KMS-11 (cell line): ENCODE measurements around the gene SLC25A21.

ENCODE experiments used
- H2AFZ ChIP-seq: fragments of 200-600 bp; sonication (generic); 2 replicates; pipeline ENCODE4 v1.6.1; 2016; ENCODE audit warnings: antibody characterized with exemption, mixed run types, low read depth
- H3K27ac ChIP-seq: fragments of 200-600 bp; sonication (generic); 2 replicates; pipeline ENCODE4 v1.6.1; 2016; ENCODE audit warnings: mild to moderate bottlenecking, mixed run types
- H3K27me3 ChIP-seq: fragments of 200-600 bp; sonication (generic); 2 replicates; pipeline ENCODE4 v1.6.1; 2017; ENCODE audit warnings: mild to moderate bottlenecking, low read depth, mixed run types, moderate library complexity; ENCODE audit not compliant: insufficient read depth
- H3K36me3 ChIP-seq: fragments of 200-600 bp; sonication (generic); 2 replicates; pipeline ENCODE4 v1.6.1; 2017; ENCODE audit warnings: mild to moderate bottlenecking, mixed run types; ENCODE audit not compliant: insufficient read depth
- H3K4me1 ChIP-seq: fragments of 200-600 bp; sonication (generic); 2 replicates; pipeline ENCODE4 v1.6.1; 2016; ENCODE audit warnings: mild to moderate bottlenecking, low read depth, mixed run types; ENCODE audit not compliant: poor library complexity, severe bottlenecking
- H3K4me2 ChIP-seq: fragments of 200-600 bp; sonication (generic); 2 replicates; pipeline ENCODE4 v1.7.0; 2016; ENCODE audit warnings: mild to moderate bottlenecking, mixed run types
- H3K4me3 ChIP-seq: fragments of 200-600 bp; sonication (generic); IDR thresholded peaks from 2 replicates; pipeline ENCODE4 v1.6.1; 2017; ENCODE audit warnings: low read depth, low read length, mixed read lengths; ENCODE audit not compliant: insufficient read depth
- H3K79me2 ChIP-seq: fragments of 200-600 bp; sonication (generic); 2 replicates; pipeline ENCODE4 v1.6.1; 2016; ENCODE audit warnings: low read depth, mixed run types; ENCODE audit not compliant: insufficient read depth
- H3K9ac ChIP-seq: fragments of 200-600 bp; sonication (generic); 2 replicates; pipeline ENCODE4 v1.6.1; 2016; ENCODE audit warnings: mild to moderate bottlenecking, mixed run types
- H4K20me1 ChIP-seq: fragments of 200-600 bp; sonication (generic); 2 replicates; pipeline ENCODE4 v1.6.1; 2016; ENCODE audit warnings: mild to moderate bottlenecking, mixed run types; ENCODE audit not compliant: insufficient read depth
- CTCF ChIP-seq: fragments of 200-600 bp; sonication (generic); conservative IDR thresholded peaks from 2 replicates; pipeline ENCODE4 v1.6.1; 2017; ENCODE audit warnings: low read depth, mild to moderate bottlenecking, antibody characterized with exemption, low read length, moderate library complexity, mixed read lengths

SLC25A21 gene

GRCh38 chr14:36653413-36653812 is 519.0 kb downstream of the SLC25A21 start:
- Histone ChIP-seq H3K4me1 (no peaks in the 10 kb centered on the region), H3K4me3 (no peak overlapping the region), H3K79me2 (no peaks in the 10 kb centered on the region), H3K27ac (no peak overlapping the region), H3K36me3 (no peaks in the 10 kb centered on the region), H3K27me3 (no peaks in the 10 kb centered on the region), H3K9ac (no peak overlapping the region), H4K20me1 (no peaks in the 10 kb centered on the region), H2AFZ (no peak overlapping the region), H3K4me2 (no peak overlapping the region)
- TF ChIP-seq CTCF = no peak

GRCh38 chr14:36652542-36653201 is 519.7 kb downstream of the SLC25A21 start:
- Histone ChIP-seq H3K4me2 (no peak overlapping the region), H3K27me3 (no peaks in the 10 kb centered on the region), H2AFZ (no peak overlapping the region), H3K4me3 (no peak overlapping the region), H3K79me2 (no peaks in the 10 kb centered on the region), H4K20me1 (no peaks in the 10 kb centered on the region), H3K36me3 (no peaks in the 10 kb centered on the region), H3K4me1 (no peaks in the 10 kb centered on the region), H3K27ac (no peak overlapping the region), H3K9ac (no peak overlapping the region)
- no peak for TF ChIP-seq CTCF

GRCh38 chr14:36649872-36650650 is 522.3 kb downstream of the SLC25A21 start:
- Histone ChIP-seq H4K20me1 (no peaks in the 10 kb centered on the region), H2AFZ (no peak overlapping the region), H3K4me1 (no peaks in the 10 kb centered on the region), H3K79me2 (no peaks in the 10 kb centered on the region), H3K27ac (no peak overlapping the region), H3K4me3 (no peak overlapping the region), H3K9ac (no peak overlapping the region), H3K27me3 (no peaks in the 10 kb centered on the region), H3K36me3 (no peaks in the 10 kb centered on the region), H3K4me2 (no peak overlapping the region)
- no peak for TF ChIP-seq CTCF

- Histone ChIP-seq H3K4me1 (no peaks in the 10 kb centered on the region), H3K4me2 (no peak overlapping the region), H3K9ac (no peak overlapping the region), H3K27me3 (no peaks in the 10 kb centered on the region), H3K79me2 (no peaks in the 10 kb centered on the region), H3K36me3 (no peaks in the 10 kb centered on the region), H2AFZ (no peak overlapping the region), H4K20me1 (no peaks in the 10 kb centered on the region), H3K27ac (no peak overlapping the region), H3K4me3 (no peak overlapping the region)
- TF ChIP-seq CTCF = no peak
Observed at GRCh38 chr14:36647824-36648753, 524.3 kb downstream of the SLC25A21 start.
